ENCODE measurements around the gene HPCAL4. TPM values are rescaled to one million over a fixed set of nuclear protein-coding genes. Genes with fewer than 3 reads are reported as not detected.
A peak's percentile ranks its signal among the peaks of the same experiment; 100 is the strongest.

HPCAL4 gene
- total RNA-seq, 2 experiments from 2014 or later = 0.94 to 1.1 TPM

- ChIA-PET POLR2A (no interaction called here), CTCF (interaction anchor here (2.9 to 10.9 kb wide), 2 partner anchors 12 to 13 kb away, joined by 10 to 177 read pairs; no protein-coding TSS in a partner anchor)
- Mint-ChIP-seq H3K4me3 (no peak overlapping the region), H3K9me3 (ENCODE audit: low read depth) (no peaks in the 10 kb centered on the region), H3K4me1 (peaks cover 24% of the 10 kb centered on the region), H3K36me3 (ENCODE audit: low read depth) (no peaks in the 10 kb centered on the region), H3K27ac (no peak overlapping the region), H3K27me3 (peaks cover 32% of the 10 kb centered on the region)
- no peak for ATAC-seq
- intact Hi-C loops (cut with DNase I, micrococcal nuclease) = loop anchor here in 1 of 2 experiments (5.0 kb wide), 2 partner anchors 54 to 69 kb away; partner anchors contain the start of gene PPIE
- no peak for DNase-seq
These were observed 23.1 kb downstream of the HPCAL4 start for GRCh38 chr1:39668111-39668510.

DNA sequence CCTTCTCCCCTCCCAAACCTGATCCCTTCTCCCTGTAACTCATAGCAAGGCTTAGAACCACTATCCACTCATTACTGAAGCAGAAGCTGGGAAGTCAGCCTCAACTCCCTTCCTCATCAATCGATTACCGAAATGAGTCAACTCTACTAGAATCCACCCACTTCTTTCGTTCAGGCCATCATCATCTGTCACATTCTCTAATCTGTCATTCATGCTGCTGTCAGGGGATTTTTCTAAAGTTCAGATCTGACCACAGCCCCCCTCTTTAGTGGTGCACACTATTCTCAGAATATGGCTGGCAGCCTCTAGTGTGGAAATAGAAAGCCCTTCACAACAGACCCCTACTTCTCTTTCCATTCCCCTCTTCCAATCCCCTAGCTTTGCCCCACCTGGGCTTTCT is 24.5 kb downstream of the HPCAL4 start:
- peaks cover 26% of the 10 kb centered on the region for H3K27me3 Mint-ChIP-seq
- DNase-seq (peak; percentile 64), ATAC-seq (peak; percentile 86)
- H3K9me3 Mint-ChIP-seq (ENCODE audit: low read depth) = no peaks in the 10 kb centered on the region
- H3K27ac Mint-ChIP-seq = peak overlapping the region; percentile 77
- ChIA-PET CTCF (interaction anchor here (1.0 to 10.9 kb wide), 9 partner anchors 11 to 122 kb away, joined by 3 to 177 read pairs (median 5); partner anchors contain the start of genes HPCAL4 and PPIE), POLR2A (interaction anchor here (1.2 kb wide), 1 partner anchor 13 kb away, joined by 3 read pairs; no protein-coding TSS in a partner anchor)
- H3K4me3 Mint-ChIP-seq = peak overlapping the region; percentile 20
- no peaks in the 10 kb centered on the region for H3K36me3 Mint-ChIP-seq (ENCODE audit: low read depth)
- H3K4me1 Mint-ChIP-seq = peaks cover 20% of the 10 kb centered on the region
- intact Hi-C loops (cut with DNase I, micrococcal nuclease) = loop anchor here (1.0 to 5.0 kb wide), 7 partner anchors 24 to 482 kb away; partner anchors contain the start of genes HPCAL4 (in 2 of the 2) and PPIE (in 1 of the 2)

DNA sequence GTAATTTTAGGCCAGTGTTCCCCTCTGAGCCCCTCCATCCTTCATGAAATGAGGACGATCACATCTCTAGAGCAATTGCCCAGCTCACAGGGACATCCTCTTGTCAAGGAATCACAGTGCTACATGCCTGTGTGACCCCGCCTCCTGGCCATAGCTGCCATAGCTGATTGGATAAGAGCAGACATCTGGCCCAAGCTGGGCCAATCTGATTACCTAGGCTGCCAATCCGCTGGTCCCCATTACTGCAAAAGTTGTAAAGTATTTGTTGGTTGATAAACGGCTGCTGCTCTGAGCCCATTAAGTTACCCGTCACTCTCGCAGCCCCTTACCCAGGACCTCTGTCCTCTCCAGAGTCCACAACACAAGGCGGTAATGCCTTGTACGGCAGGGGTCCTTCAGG is 27.7 kb downstream of the HPCAL4 start:
- Mint-ChIP-seq H3K9me3 (ENCODE audit: low read depth) (no peaks in the 10 kb centered on the region), H3K4me1 (peaks cover 20% of the 10 kb centered on the region), H3K4me3 (no peak overlapping the region), H3K36me3 (ENCODE audit: low read depth) (no peaks in the 10 kb centered on the region), H3K27me3 (peaks cover 8% of the 10 kb centered on the region), H3K27ac (no peak overlapping the region)
- ChIA-PET POLR2A (no interaction called here), CTCF (interaction anchor here (0.8 kb wide), 1 partner anchor 57 kb away, joined by 3 read pairs; no protein-coding TSS in a partner anchor)
- no peak for DNase-seq
- ATAC-seq = no peak
- intact Hi-C loops (cut with DNase I, micrococcal nuclease) = no loop called here

DNA sequence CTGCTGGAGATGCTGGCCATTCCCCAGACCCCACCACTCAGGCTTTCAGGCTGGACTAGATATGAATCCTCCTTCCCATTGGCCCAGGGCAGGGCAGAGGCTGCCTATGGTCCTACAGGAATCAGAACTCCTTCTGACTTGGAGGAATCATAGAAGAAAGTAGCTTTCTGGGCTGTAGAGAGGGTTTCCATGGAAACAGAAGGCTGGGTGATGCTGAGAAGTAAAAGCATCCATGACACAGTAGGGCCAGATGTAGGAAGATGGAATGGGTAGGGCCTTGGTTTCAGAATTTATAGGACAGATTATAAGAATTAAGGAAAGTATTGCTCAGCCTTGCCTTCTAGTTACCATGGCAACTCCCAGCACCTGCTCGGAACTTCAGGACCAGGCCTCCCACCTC is 28.4 kb downstream of the HPCAL4 start:
- POLR2A ChIA-PET = no interaction called here
- H3K4me3 Mint-ChIP-seq = no peak overlapping the region
- DNase-seq (no peak), ATAC-seq (no peak)
- no peak overlapping the region for H3K27ac Mint-ChIP-seq
- CTCF ChIA-PET = interaction anchor here (1.4 to 17.6 kb wide), 3 partner anchors 9 to 57 kb away, joined by 5 to 339 read pairs (median 12); partner anchors contain the start of gene NT5C1A
- peaks cover 8% of the 10 kb centered on the region for H3K27me3 Mint-ChIP-seq
- H3K9me3 Mint-ChIP-seq (ENCODE audit: low read depth) = no peaks in the 10 kb centered on the region
- intact Hi-C loops (cut with DNase I, micrococcal nuclease) = no loop called here
- H3K36me3 Mint-ChIP-seq (ENCODE audit: low read depth) = no peaks in the 10 kb centered on the region
- H3K4me1 Mint-ChIP-seq = peaks cover 21% of the 10 kb centered on the region

GRCh38 chr1:39659538-39659937 is 31.7 kb downstream of the HPCAL4 start:
- ATAC-seq (no peak), DNase-seq (no peak)
- H3K4me1 Mint-ChIP-seq = peaks cover 4% of the 10 kb centered on the region
- intact Hi-C loops (cut with DNase I, micrococcal nuclease) = loop anchor here in 1 of 2 experiments (2.0 to 10.0 kb wide), 2 partner anchors 61 to 165 kb away; partner anchors contain the start of gene BMP8A
- CTCF ChIA-PET = interaction anchor here (0.6 to 17.6 kb wide), 11 partner anchors 8 to 557 kb away, joined by 3 to 339 read pairs (median 4); partner anchors contain the start of gene NT5C1A
- H3K27me3 Mint-ChIP-seq = peaks cover 2% of the 10 kb centered on the region
- H3K36me3 Mint-ChIP-seq (ENCODE audit: low read depth) = no peaks in the 10 kb centered on the region
- no peak overlapping the region for H3K4me3 Mint-ChIP-seq
- POLR2A ChIA-PET = interaction anchor here (1.0 kb wide), 1 partner anchor 32 kb away, joined by 3 read pairs; the partner anchor contains the start of gene HPCAL4
- no peak overlapping the region for H3K27ac Mint-ChIP-seq
- no peaks in the 10 kb centered on the region for H3K9me3 Mint-ChIP-seq (ENCODE audit: low read depth)

DNA sequence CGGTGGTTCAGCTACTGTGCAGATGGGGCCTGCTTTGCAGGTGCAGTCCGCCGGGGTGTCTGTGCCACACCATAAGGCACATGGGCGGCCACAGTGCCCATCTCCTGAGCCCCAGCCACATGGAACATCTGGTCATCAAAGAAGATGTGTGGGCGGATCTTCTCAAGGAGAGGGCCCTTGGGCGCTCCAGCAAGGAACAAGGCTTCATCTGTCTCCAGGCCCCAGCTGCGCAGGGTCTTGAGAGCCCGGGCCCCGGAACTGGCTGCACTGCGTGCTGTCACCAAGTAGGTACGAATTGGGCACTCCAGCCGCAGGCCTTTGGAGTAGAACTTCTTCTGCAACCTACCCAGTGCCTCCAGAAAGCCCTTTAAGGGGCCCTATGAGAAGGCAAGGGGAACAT is 32.1 kb downstream of the HPCAL4 start:
- POLR2A ChIA-PET = interaction anchor here (0.7 to 1.3 kb wide), 3 partner anchors 8 to 53 kb away, joined by 3 to 5 read pairs (median 3); partner anchors contain the start of gene HPCAL4
- peaks cover 2% of the 10 kb centered on the region for H3K27me3 Mint-ChIP-seq
- no peak for DNase-seq
- CTCF ChIA-PET = interaction anchor here (0.6 to 17.6 kb wide), 28 partner anchors 8 to 556 kb away, joined by 3 to 339 read pairs (median 5); partner anchors contain the start of gene NT5C1A
- no peaks in the 10 kb centered on the region for H3K36me3 Mint-ChIP-seq (ENCODE audit: low read depth)
- intact Hi-C loops (cut with DNase I, micrococcal nuclease) = loop anchor here in 1 of 2 experiments (2.0 to 10.0 kb wide), 2 partner anchors 62 to 164 kb away; partner anchors contain the start of gene BMP8A
- no peak for ATAC-seq
- H3K9me3 Mint-ChIP-seq (ENCODE audit: low read depth) = no peaks in the 10 kb centered on the region
- no peak overlapping the region for H3K27ac Mint-ChIP-seq
- H3K4me1 Mint-ChIP-seq = peaks cover 4% of the 10 kb centered on the region
- H3K4me3 Mint-ChIP-seq = no peak overlapping the region

DNA sequence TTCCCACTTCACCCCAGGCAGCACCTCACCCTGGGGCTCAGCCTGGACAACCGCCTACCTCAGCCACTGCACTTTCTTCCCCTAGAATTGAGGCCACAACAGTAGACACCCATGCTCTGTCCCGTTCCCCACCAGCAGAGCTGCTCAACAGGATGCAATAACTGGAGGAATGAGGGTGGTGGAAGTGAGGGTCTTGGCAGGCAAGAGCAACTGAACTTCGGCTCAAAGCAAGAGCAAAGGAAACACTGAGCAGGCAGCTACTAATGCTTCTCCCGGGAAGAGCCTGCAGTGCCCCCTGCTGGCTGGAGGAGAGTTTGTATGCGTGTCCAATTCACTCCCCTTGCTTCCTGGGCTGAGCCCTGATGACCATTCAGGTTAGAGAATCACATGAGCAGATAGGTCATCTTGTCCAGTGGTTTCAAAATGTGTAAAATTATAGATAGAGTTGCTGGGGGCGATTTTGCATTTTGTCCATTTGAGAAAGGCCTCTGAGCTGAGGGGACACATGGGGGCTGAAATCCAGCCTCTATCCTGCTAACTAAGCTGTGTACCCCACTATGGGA is 33.2 kb downstream of the HPCAL4 start:
- intact Hi-C loops (cut with DNase I, micrococcal nuclease) = loop anchor here (1.0 to 10.0 kb wide), 3 partner anchors 52 to 163 kb away; partner anchors contain the start of gene BMP8A (in 1 of the 2)
- no peak overlapping the region for H3K4me3 Mint-ChIP-seq

DNA sequence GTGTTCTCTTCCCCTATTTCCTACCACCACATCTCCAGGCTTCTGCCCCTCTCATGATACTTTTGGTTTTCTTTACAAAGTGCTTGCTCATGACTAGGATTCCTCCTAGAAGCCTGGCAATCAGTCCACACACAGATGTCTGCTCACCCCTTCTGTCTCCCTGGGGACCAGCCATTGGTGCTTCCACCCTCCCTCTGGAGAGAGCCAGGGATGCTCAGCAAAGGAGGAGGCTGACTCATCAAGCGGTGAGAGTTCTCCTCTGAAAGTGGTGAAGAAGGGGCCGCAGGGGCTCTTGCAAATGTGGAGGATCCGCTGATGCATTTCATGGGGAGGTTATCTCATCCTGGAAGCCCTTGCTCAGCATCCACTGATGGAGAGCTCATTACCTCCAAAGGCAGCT is 33.8 kb downstream of the HPCAL4 start:
- CTCF ChIA-PET = interaction anchor here (0.6 to 17.6 kb wide), 32 partner anchors 10 to 776 kb away, joined by 3 to 339 read pairs (median 4); partner anchors contain the start of genes HPCAL4 and NT5C1A
- DNase-seq (no peak), ATAC-seq (no peak)
- Mint-ChIP-seq H3K4me1 (peaks cover 8% of the 10 kb centered on the region), H3K4me3 (no peak overlapping the region), H3K36me3 (ENCODE audit: low read depth) (no peaks in the 10 kb centered on the region), H3K9me3 (ENCODE audit: low read depth) (no peaks in the 10 kb centered on the region), H3K27ac (no peak overlapping the region), H3K27me3 (peaks cover 3% of the 10 kb centered on the region)
- intact Hi-C loops (cut with DNase I, micrococcal nuclease) = loop anchor here in 1 of 2 experiments (10.0 kb wide), 1 partner anchor 163 kb away; the partner anchor contains the start of gene BMP8A
- POLR2A ChIA-PET = no interaction called here

More for the DNA sequence above, 33.2 kb downstream of the HPCAL4 start:
- ChIA-PET POLR2A (interaction anchor here (1.3 kb wide), 1 partner anchor 52 kb away, joined by 5 read pairs; no protein-coding TSS in a partner anchor), CTCF (interaction anchor here (0.6 to 17.6 kb wide), 39 partner anchors 10 to 777 kb away, joined by 3 to 339 read pairs (median 4); partner anchors contain the start of genes HPCAL4 and NT5C1A)
- H3K36me3 Mint-ChIP-seq (ENCODE audit: low read depth) = no peaks in the 10 kb centered on the region
- peaks cover 8% of the 10 kb centered on the region for H3K4me1 Mint-ChIP-seq
- no peak overlapping the region for H3K27ac Mint-ChIP-seq
- peaks cover 3% of the 10 kb centered on the region for H3K27me3 Mint-ChIP-seq
- peak; percentile 85 for ATAC-seq
- H3K9me3 Mint-ChIP-seq (ENCODE audit: low read depth) = no peaks in the 10 kb centered on the region
- peak; percentile 87 for DNase-seq

- no peaks in the 10 kb centered on the region for H3K9me3 Mint-ChIP-seq (ENCODE audit: low read depth)
- ChIA-PET CTCF (interaction anchor here (0.6 to 17.6 kb wide), 4 partner anchors 14 to 142 kb away, joined by 3 to 339 read pairs (median 90); partner anchors contain the start of gene NT5C1A), POLR2A (no interaction called here)
- intact Hi-C loops (cut with DNase I, micrococcal nuclease) = loop anchor here in 1 of 2 experiments (10.0 kb wide), 1 partner anchor 162 kb away; the partner anchor contains the start of gene BMP8A
- H3K27ac Mint-ChIP-seq = no peak overlapping the region
- peaks cover 3% of the 10 kb centered on the region for H3K27me3 Mint-ChIP-seq
- H3K4me1 Mint-ChIP-seq = peaks cover 8% of the 10 kb centered on the region
- no peaks in the 10 kb centered on the region for H3K36me3 Mint-ChIP-seq (ENCODE audit: low read depth)
- ATAC-seq (no peak), DNase-seq (no peak)
- no peak overlapping the region for H3K4me3 Mint-ChIP-seq
These were observed 34.8 kb downstream of the HPCAL4 start for GRCh38 chr1:39656391-39656790.

DNA sequence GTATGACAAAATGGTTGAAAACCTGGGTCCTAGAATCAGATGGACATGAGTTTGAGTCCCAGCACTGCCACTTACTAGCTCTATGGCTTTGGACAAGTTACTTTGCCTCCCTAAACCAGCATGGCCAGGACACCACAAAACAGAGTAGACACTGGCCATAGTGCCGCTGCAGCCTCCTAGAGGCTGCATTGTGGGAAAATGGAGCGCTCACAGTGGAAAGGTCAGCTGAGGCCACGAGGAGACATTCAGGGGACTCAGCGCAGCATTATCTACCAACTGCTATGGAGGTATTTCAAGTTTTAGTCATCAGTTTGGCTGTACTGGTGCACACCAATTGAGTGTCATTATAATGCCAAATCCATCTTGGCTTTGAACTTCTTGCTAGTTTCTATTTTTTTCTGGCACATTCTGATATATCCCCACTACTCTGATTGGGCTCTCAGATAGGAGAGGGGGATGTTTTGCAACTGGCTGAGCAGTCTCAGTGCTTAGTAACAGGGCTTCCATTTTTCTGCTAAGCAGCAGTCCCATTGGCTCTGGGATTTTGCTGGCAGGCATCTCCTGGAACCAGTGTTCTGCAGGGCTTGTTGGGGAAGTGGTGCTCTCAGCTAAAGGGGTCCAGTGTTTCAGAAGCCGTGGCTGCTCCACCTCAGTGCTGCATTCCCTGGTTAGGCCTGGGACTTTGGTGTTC is 35.5 kb downstream of the HPCAL4 start:
- Mint-ChIP-seq H3K4me1 (peaks cover 8% of the 10 kb centered on the region), H3K9me3 (ENCODE audit: low read depth) (no peaks in the 10 kb centered on the region), H3K27me3 (peaks cover 3% of the 10 kb centered on the region), H3K27ac (no peak overlapping the region), H3K4me3 (no peak overlapping the region), H3K36me3 (ENCODE audit: low read depth) (no peaks in the 10 kb centered on the region)
- ChIA-PET POLR2A (interaction anchor here (0.6 kb wide), 1 partner anchor 24 kb away, joined by 3 read pairs; no protein-coding TSS in a partner anchor), CTCF (interaction anchor here (0.8 to 17.6 kb wide), 6 partner anchors 15 to 201 kb away, joined by 3 to 339 read pairs (median 4); partner anchors contain the start of gene NT5C1A)
- intact Hi-C loops (cut with DNase I, micrococcal nuclease) = loop anchor here in 1 of 2 experiments (10.0 kb wide), 1 partner anchor 161 kb away; the partner anchor contains the start of gene BMP8A
- DNase-seq (no peak), ATAC-seq (no peak)
